NCI-H446 treated with DMSO at 0.1 percent for 48 hours (cell line): ENCODE results near the gene EMC9.
"Not testable (repeated sequence)": the region's sequence is repeated elsewhere in the genome, so short reads cannot be mapped to it uniquely, and the experiment has no call there.

Experiments used
- DNase-seq: peaks from one replicate; lab custom pipeline; 2025; lab: John Stamatoyannopoulos, UW

Gene EMC9

GRCh38 chr14:24108336-24108874 is 33.0 kb downstream of the EMC9 start:
- DNase-seq = no peak

- no peak for DNase-seq
Measured at GRCh38 chr14:24106672-24107271, 34.6 kb downstream of the EMC9 start.

- not testable (repeated sequence) for DNase-seq
Measured at GRCh38 chr14:24105609-24106239, 35.7 kb downstream of the EMC9 start.

GRCh38 chr14:24103451-24103850 is 37.9 kb downstream of the EMC9 start:
- DNase-seq = no peak

- no peak for DNase-seq
Measured at GRCh38 chr14:24102357-24103048, 38.9 kb downstream of the EMC9 start.

GRCh38 chr14:24100982-24101494 is 40.4 kb downstream of the EMC9 start:
- no peak for DNase-seq

GRCh38 chr14:24100197-24100981 is 41.0 kb downstream of the EMC9 start:
- no peak for DNase-seq

- no peak for DNase-seq
Measured at GRCh38 chr14:24098927-24099813, 42.2 kb downstream of the EMC9 start.

- DNase-seq = no peak
Measured at GRCh38 chr14:24098229-24098926, 43.0 kb downstream of the EMC9 start.

- no peak for DNase-seq
Measured at GRCh38 chr14:24096545-24097181, 44.7 kb downstream of the EMC9 start.

GRCh38 chr14:24095271-24096068 is 45.9 kb downstream of the EMC9 start:
- DNase-seq = peak; percentile 44

- DNase-seq = no peak
Measured at GRCh38 chr14:24094841-24095270, 46.5 kb downstream of the EMC9 start.

GRCh38 chr14:24093901-24094840 is 47.2 kb downstream of the EMC9 start, which contains the start of gene PCK2:
Gene PCK2 (plus strand): TSS chr14:24094311. CDS start chr14:24094406, 95 bp downstream.
- peak; percentile 89 for DNase-seq

GRCh38 chr14:24093207-24093900 is 48.0 kb downstream of the EMC9 start:
- DNase-seq = no peak

- DNase-seq = no peak
Measured at GRCh38 chr14:24092505-24093206, 48.7 kb downstream of the EMC9 start.

- DNase-seq = no peak
Measured at GRCh38 chr14:24092110-24092504, 49.3 kb downstream of the EMC9 start.
